Ureter (tissue), 1 donor: ENCODE data around the gene USP3. TPM values are rescaled to one million over a fixed set of nuclear protein-coding genes. Genes with fewer than 3 reads are reported as not detected.

Experiments used
- DNase-seq: peaks from one replicate; pipeline ENCODE4 v3.0.0-alpha.2; 2020; ENCODE audit warnings: low spot score
- total RNA-seq: library from RNA; stranded (reverse); gene quantifications from one replicate; pipeline ENCODE4 v1.2.4, GENCODE V29; 2023
- donor health status: DM: yes; HTN: yes; CAD: no.

Gene USP3
- total RNA-seq, 1 donor from 2014 or later: 107 TPM

DNA sequence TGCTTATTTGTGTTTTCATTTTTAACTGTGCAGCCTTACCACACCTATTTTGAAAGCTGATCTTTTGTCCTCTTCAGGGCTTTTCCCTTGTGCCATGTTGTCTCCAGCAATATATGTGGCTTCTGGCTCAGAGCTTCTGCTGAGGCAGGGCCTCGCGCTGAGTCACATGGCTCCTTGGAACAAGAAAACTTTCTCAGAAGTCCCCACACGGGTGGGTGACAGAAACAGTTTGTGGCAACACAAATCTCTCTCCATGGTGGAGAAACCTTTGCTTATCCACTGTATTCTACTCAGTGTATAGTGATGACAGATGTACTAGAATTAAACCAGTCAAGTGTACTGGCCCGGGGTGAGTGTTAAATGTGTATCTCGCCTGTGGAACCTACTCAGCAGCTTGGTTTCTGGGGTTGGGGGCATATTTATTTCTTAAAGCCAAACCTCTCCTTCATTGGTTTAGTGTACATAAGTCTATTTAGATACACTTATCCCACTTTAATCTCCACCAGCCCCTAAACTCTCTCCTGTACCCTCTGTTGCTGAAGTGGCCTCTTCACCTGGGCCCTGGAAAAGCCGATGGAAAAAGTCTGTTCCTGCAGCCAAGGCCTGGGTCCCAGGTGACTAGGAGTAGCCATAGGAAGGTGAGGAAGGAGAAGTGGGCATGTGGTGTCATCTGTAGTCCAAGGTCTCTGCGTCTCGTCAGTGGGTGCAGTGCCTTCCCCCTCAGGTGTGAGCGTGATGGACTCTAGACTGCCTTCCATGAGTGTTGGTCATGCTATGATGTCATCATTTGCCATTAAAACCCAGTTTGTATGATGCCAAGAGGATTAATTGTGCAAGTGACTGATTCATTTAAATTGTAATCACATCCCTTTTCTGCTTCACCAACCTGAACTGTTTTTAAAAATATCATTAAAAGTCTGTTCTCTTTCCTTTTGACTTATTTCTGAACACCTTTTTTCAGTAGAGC, 89.6 kb downstream of the USP3 start:
- DNase-seq: no peak

GRCh38 chr15:63595065-63595464, 90.7 kb downstream of the USP3 start:
- DNase-seq: no peak

GRCh38 chr15:63595688-63596087, 91.3 kb downstream of the USP3 start:
- no peak for DNase-seq

DNA sequence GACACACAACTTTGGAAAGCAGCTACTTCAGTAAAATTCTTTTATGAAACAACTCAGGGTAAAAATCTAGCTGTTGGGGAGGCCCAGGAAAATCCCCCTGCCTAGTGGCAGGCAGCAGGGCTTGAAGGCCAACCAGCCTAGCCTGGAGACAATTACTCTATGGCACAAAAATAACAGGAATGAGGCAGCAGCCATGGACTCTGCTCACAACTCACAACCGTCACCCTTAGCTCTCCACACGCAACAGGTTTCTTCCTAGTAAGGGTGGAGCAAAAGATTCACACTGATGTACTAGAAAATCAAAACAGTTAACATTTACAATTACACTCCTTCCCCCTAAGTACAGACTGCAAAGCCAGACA, 92.3 kb downstream of the USP3 start:
- no peak for DNase-seq

DNA sequence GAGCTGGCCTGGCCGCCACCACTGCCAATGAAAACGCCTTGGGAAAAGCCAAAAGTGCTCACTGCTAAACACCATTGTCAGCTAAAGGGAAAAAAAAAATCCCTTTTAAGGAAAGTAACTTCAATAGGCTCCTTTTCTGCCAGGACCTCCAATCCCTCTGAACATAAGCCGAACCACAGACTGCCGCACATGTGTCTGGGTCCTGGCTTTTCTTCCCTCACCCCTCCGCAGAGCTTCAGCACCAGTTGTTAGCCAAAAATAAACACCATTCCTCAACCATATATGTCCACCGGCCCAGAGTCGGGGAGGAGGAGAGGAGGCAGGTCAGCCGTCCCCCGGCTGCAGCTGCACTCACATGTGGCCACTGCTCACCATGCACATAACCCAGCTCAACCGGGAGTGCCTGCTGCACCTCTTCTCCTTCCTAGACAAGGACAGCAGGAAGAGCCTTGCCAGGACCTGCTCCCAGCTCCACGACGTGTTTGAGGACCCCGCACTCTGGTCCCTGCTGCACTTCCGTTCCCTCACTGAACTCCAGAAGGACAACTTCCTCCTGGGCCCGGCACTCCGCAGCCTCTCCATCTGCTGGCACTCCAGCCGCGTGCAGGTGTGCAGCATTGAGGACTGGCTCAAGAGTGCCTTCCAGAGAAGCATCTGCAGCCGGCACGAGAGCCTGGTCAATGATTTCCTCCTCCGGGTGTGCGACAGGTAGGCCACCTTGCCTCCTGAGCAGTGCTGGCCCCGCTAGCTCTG, 92.8 kb downstream of the USP3 start, which contains the start of gene FBXL22:
FBXL22 (plus strand) TSS at position 350 of the 753 bp plus-strand sequence; CDS start at position 356, 6 bp downstream.
- DNase-seq: peak; percentile 65

DNA sequence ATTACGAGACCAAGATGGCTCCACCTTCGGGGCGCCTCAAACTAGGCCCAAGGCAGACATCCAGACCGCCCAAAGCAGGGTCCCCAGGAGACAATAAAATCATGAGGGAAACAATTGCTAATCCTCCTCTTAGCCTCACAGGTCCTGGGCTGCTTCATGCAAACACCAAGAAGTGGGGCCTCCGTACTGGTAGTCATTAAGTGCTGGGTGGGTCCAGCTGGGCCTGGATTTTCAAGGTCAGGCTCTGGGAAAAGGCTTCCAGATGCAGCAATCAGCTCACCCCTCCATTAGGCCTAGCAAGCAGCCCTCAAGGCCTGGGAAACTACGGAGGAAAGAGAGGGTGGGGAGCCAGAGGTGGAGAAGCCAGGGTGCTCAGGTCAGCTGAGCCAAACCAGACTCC, 93.4 kb downstream of the USP3 start:
- no peak for DNase-seq

DNA sequence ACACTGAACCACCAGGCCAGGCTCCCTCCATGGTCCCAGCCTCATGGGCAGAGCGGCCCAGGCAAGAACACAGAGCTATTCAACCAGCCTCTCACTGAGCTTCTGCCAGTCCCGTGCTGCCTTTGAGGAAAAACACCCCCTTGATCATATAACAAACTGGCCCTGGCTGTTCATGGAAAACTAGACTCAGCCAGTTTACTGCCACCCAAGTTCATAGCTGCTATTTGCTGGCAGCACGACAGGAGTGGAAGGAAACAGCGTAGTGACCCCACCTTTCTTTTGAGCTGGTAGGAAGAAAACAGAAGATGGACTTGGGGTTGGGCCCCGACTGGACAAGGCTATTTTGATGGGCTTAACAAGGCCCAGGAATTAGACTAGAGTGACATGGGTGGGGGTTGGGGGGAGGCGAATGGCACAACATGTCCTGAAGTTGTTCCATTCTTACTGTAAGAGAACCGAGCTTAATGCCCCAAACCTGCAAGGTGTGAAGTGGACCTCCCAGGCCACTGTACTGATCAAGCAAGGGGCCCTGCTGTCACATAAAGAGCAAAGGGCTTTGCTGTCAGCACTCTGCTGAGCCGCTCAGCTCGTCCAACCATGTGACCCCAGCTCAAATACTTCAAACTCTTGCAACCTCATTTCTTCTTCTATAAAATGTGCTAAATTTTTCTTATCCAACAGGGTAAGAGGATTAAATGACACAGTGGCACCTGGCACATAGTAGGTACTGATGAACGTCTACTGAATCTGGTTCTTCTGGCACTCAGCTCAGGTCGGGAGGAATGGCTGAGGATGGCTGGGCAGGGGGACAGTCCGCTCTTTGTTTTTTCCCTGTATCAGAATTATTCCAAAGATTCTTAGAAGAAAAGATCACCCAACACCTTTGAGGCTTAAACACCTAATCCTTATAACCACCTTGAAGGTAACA, 94.3 kb downstream of the USP3 start:
- peak; percentile 70 for DNase-seq

DNA sequence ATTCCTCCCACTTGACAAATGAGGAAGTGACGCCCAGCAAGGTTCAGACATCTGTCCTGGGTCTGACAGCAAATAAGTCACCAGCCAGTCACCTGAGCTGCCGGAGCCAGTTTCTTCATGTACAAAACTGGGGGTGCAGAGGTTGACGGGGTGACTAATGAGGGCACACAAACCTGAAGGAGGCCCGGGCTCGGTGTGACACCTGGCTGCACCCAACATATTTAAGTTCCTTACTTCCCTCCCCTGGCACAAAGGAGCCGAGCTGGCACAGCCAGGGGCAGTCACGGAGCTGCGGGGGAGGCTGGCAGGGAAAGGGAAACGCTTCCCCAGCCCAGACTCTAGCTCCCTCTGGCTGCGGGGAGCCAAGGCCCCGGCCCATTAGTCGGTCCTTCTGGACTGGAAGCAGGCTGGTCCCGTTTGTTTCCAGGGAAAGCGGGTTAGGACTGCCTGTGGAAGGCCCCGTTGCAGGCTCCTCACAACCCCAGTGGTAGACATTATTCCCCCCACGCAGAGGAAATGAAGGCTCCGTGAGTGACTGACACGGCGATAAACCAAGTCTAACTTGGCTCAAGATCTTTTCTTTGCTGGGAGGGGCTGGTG, 95.1 kb downstream of the USP3 start:
- DNase-seq: peak; percentile 71

- no peak for DNase-seq
Measured at GRCh38 chr15:63600001-63600615, 95.7 kb downstream of the USP3 start.

GRCh38 chr15:63600616-63601025, 96.2 kb downstream of the USP3 start:
- DNase-seq: peak; percentile 88

- DNase-seq: no peak
Measured at GRCh38 chr15:63601026-63601703, 96.8 kb downstream of the USP3 start.

GRCh38 chr15:63601704-63602185, 97.4 kb downstream of the USP3 start:
- DNase-seq: no peak

GRCh38 chr15:63602595-63602994, 98.2 kb downstream of the USP3 start:
- DNase-seq: no peak

GRCh38 chr15:63603516-63603915, 99.1 kb downstream of the USP3 start:
- no peak for DNase-seq

GRCh38 chr15:63604281-63604680, 99.9 kb downstream of the USP3 start:
- no peak for DNase-seq

DNA sequence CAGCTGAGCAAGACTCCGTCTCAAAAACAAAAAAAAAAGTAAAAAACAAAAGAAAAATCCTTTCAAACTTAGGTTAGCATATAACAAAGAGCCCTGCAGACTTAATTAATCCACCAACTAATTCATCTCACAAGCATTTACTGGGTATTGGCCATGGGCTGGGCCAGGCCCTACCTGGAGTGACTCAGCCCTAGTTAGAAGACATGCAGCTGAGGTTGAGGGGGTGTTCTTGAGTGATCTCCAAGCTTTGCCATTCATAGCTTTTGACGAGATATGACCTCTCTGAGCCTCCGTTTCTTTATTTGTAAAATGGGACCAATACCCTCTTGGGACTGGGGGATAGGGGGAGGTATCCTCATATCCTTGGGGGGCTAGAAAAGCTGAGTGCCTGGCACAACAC, 100.6 kb downstream of the USP3 start:
- no peak for DNase-seq

DNA sequence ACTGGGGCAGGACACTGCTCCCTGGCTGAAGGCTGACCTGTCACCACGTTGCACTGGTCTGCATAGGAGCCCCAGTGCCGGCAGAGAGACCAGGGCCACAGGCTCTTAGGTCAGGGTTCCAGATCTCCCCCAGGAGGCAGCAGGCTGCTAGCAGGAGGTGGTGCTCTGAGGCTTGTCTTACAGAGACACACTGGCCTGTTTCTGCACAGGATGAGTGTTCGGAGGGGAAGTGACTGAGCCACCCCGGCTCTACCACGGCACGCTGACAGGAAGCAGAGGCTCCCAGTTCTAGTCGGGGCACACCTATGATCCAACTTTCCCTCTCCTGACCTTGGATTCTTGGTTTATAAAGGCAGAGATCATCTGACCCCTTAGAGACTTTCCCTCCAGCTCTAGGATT, 101.4 kb downstream of the USP3 start:
- DNase-seq: no peak

- DNase-seq: no peak
Measured at GRCh38 chr15:63606308-63606707, 101.9 kb downstream of the USP3 start.

- DNase-seq: no peak
Measured at GRCh38 chr15:63608989-63609388, 104.6 kb downstream of the USP3 start.

DNA sequence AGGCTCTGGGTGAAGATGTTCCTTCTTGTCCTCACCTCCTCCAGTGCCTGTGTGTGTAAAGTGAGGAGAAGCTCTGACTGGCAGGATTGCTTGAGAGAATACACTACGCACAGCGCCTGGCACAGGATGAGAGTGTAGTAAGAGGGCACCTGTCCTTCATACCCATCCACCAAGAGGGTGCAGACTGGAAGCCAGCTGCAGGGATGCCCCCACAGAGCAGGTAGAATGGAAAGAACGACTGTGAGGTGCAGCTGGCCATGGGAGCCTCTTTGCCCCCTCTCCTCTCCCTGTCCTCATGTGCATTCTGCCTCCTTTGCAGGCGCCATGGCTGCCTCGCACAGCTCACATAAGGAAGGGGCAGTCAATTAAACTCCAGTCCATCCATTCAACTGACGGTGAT, 105.1 kb downstream of the USP3 start:
- no peak for DNase-seq
